Measurements from ENCODE around the gene MIA.
"Not testable (repeated sequence)": the region's sequence is repeated elsewhere in the genome, so short reads cannot be mapped to it uniquely, and the experiment has no call there.

MIA gene

GRCh38 chr19:40784146-40784545 is 8.8 kb downstream of the MIA start:
- not testable (repeated sequence) for H3K9me3 ChIP-seq (ENCODE audit: control insufficient read depth, low read length); H3K27me3 ChIP-seq (replicated peaks; ENCODE audit: control insufficient read depth, insufficient read depth, low read length); H3K4me1 ChIP-seq (ENCODE audit: control insufficient read depth, insufficient read depth, low read length); DNase-seq (ENCODE audit: low read depth); H3K9ac ChIP-seq (ENCODE audit: low read length); H3K4me3 ChIP-seq (ENCODE audit: low read length)
- H3K36me3 ChIP-seq (ENCODE audit: control insufficient read depth, insufficient read depth, low read length, severe bottlenecking): peaks cover 13% of the 10 kb centered on the region

GRCh38 chr19:40785526-40785925 is 10.2 kb downstream of the MIA start:
- no peak for DNase-seq (ENCODE audit: low read depth)
- H3K36me3 ChIP-seq (ENCODE audit: control insufficient read depth, insufficient read depth, low read length, severe bottlenecking): peaks cover 16% of the 10 kb centered on the region
- no peak overlapping the region for H3K4me3 ChIP-seq (ENCODE audit: low read length)
- H3K9ac ChIP-seq (ENCODE audit: low read length): no peak overlapping the region
- no peaks in the 10 kb centered on the region for H3K4me1 ChIP-seq (ENCODE audit: control insufficient read depth, insufficient read depth, low read length)
- H3K9me3 ChIP-seq (ENCODE audit: control insufficient read depth, low read length): no peaks in the 10 kb centered on the region
- no peaks in the 10 kb centered on the region for H3K27me3 ChIP-seq (replicated peaks; ENCODE audit: control insufficient read depth, insufficient read depth, low read length)

GRCh38 chr19:40786060-40787037 is 11.0 kb downstream of the MIA start:
- peaks cover 16% of the 10 kb centered on the region for H3K36me3 ChIP-seq (ENCODE audit: control insufficient read depth, insufficient read depth, low read length, severe bottlenecking)
- H3K27me3 ChIP-seq (replicated peaks; ENCODE audit: control insufficient read depth, insufficient read depth, low read length): no peaks in the 10 kb centered on the region
- no peak for DNase-seq (ENCODE audit: low read depth)
- peaks cover 3% of the 10 kb centered on the region for H3K4me1 ChIP-seq (ENCODE audit: control insufficient read depth, insufficient read depth, low read length)
- no peaks in the 10 kb centered on the region for H3K9me3 ChIP-seq (ENCODE audit: control insufficient read depth, low read length)
- no peak overlapping the region for H3K9ac ChIP-seq (ENCODE audit: low read length)
- H3K4me3 ChIP-seq (ENCODE audit: low read length): no peak overlapping the region

GRCh38 chr19:40791349-40791748 is 16.0 kb downstream of the MIA start:
- Histone ChIP-seq H3K9ac (ENCODE audit: low read length) (peak overlapping the region; percentile 40), H3K4me1 (ENCODE audit: control insufficient read depth, insufficient read depth, low read length) (peaks cover 17% of the 10 kb centered on the region), H3K9me3 (ENCODE audit: control insufficient read depth, low read length) (no peaks in the 10 kb centered on the region), H3K36me3 (ENCODE audit: control insufficient read depth, insufficient read depth, low read length, severe bottlenecking) (peaks cover 3% of the 10 kb centered on the region), H3K27me3 (replicated peaks; ENCODE audit: control insufficient read depth, insufficient read depth, low read length) (no peaks in the 10 kb centered on the region), H3K4me3 (ENCODE audit: low read length) (no peak overlapping the region)
- DNase-seq (ENCODE audit: low read depth): peak; percentile 40

GRCh38 chr19:40791996-40792395 is 16.7 kb downstream of the MIA start:
- DNase-seq (ENCODE audit: low read depth): no peak
- peak overlapping the region; percentile 51 for H3K9ac ChIP-seq (ENCODE audit: low read length)
- H3K36me3 ChIP-seq (ENCODE audit: control insufficient read depth, insufficient read depth, low read length, severe bottlenecking): peaks cover 3% of the 10 kb centered on the region
- peak overlapping the region; percentile 16 for H3K4me3 ChIP-seq (ENCODE audit: low read length)
- peaks cover 17% of the 10 kb centered on the region for H3K4me1 ChIP-seq (ENCODE audit: control insufficient read depth, insufficient read depth, low read length)
- no peaks in the 10 kb centered on the region for H3K9me3 ChIP-seq (ENCODE audit: control insufficient read depth, low read length)
- H3K27me3 ChIP-seq (replicated peaks; ENCODE audit: control insufficient read depth, insufficient read depth, low read length): no peaks in the 10 kb centered on the region

GRCh38 chr19:40797166-40797962 is 22.0 kb downstream of the MIA start:
- H3K27me3 ChIP-seq (replicated peaks; ENCODE audit: control insufficient read depth, insufficient read depth, low read length): no peaks in the 10 kb centered on the region
- peak overlapping the region; percentile 82 for H3K9ac ChIP-seq (ENCODE audit: low read length)
- peaks cover 35% of the 10 kb centered on the region for H3K4me1 ChIP-seq (ENCODE audit: control insufficient read depth, insufficient read depth, low read length)
- peak overlapping the region; percentile 80 for H3K4me3 ChIP-seq (ENCODE audit: low read length)
- H3K9me3 ChIP-seq (ENCODE audit: control insufficient read depth, low read length): no peaks in the 10 kb centered on the region
- peaks cover 14% of the 10 kb centered on the region for H3K36me3 ChIP-seq (ENCODE audit: control insufficient read depth, insufficient read depth, low read length, severe bottlenecking)
- no peak for DNase-seq (ENCODE audit: low read depth)

GRCh38 chr19:40797963-40798682 is 22.8 kb downstream of the MIA start:
- peak; percentile 39 for DNase-seq (ENCODE audit: low read depth)
- H3K4me1 ChIP-seq (ENCODE audit: control insufficient read depth, insufficient read depth, low read length): peaks cover 35% of the 10 kb centered on the region
- peaks cover 14% of the 10 kb centered on the region for H3K36me3 ChIP-seq (ENCODE audit: control insufficient read depth, insufficient read depth, low read length, severe bottlenecking)
- H3K27me3 ChIP-seq (replicated peaks; ENCODE audit: control insufficient read depth, insufficient read depth, low read length): no peaks in the 10 kb centered on the region
- peak overlapping the region; percentile 82 for H3K9ac ChIP-seq (ENCODE audit: low read length)
- no peaks in the 10 kb centered on the region for H3K9me3 ChIP-seq (ENCODE audit: control insufficient read depth, low read length)
- peak overlapping the region; percentile 80 for H3K4me3 ChIP-seq (ENCODE audit: low read length)

GRCh38 chr19:40798683-40799557 is 23.6 kb downstream of the MIA start, which contains the start of gene EGLN2:
EGLN2 (plus strand) TSS chr19:40799191; CDS start chr19:40800573, 1,382 bp downstream.
- peaks cover 42% of the 10 kb centered on the region for H3K4me1 ChIP-seq (ENCODE audit: control insufficient read depth, insufficient read depth, low read length)

GRCh38 chr19:40799558-40800338 is 24.4 kb downstream of the MIA start:
- Histone ChIP-seq H3K27me3 (replicated peaks; ENCODE audit: control insufficient read depth, insufficient read depth, low read length) (no peaks in the 10 kb centered on the region), H3K36me3 (ENCODE audit: control insufficient read depth, insufficient read depth, low read length, severe bottlenecking) (peaks cover 30% of the 10 kb centered on the region), H3K4me1 (ENCODE audit: control insufficient read depth, insufficient read depth, low read length) (peaks cover 50% of the 10 kb centered on the region), H3K9me3 (ENCODE audit: control insufficient read depth, low read length) (no peaks in the 10 kb centered on the region), H3K4me3 (ENCODE audit: low read length) (peak overlapping the region; percentile 96), H3K9ac (ENCODE audit: low read length) (peak overlapping the region; percentile 94)
- peak; percentile 71 for DNase-seq (ENCODE audit: low read depth)

More at GRCh38 chr19:40798683-40799557, 23.6 kb downstream of the MIA start, which contains the start of gene EGLN2:
- DNase-seq (ENCODE audit: low read depth): peak; percentile 100
- Histone ChIP-seq H3K9ac (ENCODE audit: low read length) (peak within 1 kb of the TSS; percentile 94), H3K36me3 (ENCODE audit: control insufficient read depth, insufficient read depth, low read length, severe bottlenecking) (peaks cover 22% of the 10 kb centered on the region), H3K4me3 (ENCODE audit: low read length) (peak within 1 kb of the TSS; percentile 96), H3K9me3 (ENCODE audit: control insufficient read depth, low read length) (no peaks in the 10 kb centered on the region), H3K27me3 (replicated peaks; ENCODE audit: control insufficient read depth, insufficient read depth, low read length) (no peaks in the 10 kb centered on the region)
